H1 (cell line): ENCODE measurements around the gene PEAK1. TPM values are rescaled to one million over a fixed set of nuclear protein-coding genes. Genes with fewer than 3 reads are reported as not detected.

Source experiments
- CTCF ChIA-PET: fragments of 300-600 bp; sonication (Branson Sonifier 250); formaldehyde crosslinking; loops from one replicate; lab custom pipeline; 2021; ENCODE audit not compliant: partially characterized antibody; lab: Charles Lee
- POLR2A ChIA-PET: fragments of 300-600 bp; sonication (Branson Sonifier 250); formaldehyde crosslinking; loops from one replicate; lab custom pipeline; 2021; ENCODE audit warnings: inconsistent platforms; ENCODE audit not compliant: partially characterized antibody; lab: Charles Lee
- DNase-seq, 2 experiments: peaks; one replicate each; pipeline versions ENCODE4 v3.0.0 to v3.0.0-alpha.2; 2010 to 2022; ENCODE audit warnings: low spot score in 2 of 2, low read depth in 1 of 2, mixed read lengths in 1 of 2
- FAIRE-seq: peaks from 2 replicates; lab custom pipeline; 2011; peaks lifted over from hg19 to GRCh38; lab: Jason Lieb, UNC
- H2AFZ ChIP-seq: 2 replicates; pipeline ENCODE4 v1.8.1; 2012; ENCODE audit warnings: low read length, inconsistent platforms
- H2AK5ac ChIP-seq: 2 replicates; pipeline ENCODE4 v1.6.1; 2013; ENCODE audit warnings: low read depth, low read length
- H2BK120ac ChIP-seq: replicated peaks from 2 replicates; pipeline ENCODE3; 2013; ENCODE audit warnings: low read depth, low read length, inconsistent platforms
- H2BK12ac ChIP-seq: 2 replicates; pipeline ENCODE4 v1.6.1; 2013; ENCODE audit warnings: low read depth, low read length
- H2BK15ac ChIP-seq: 2 replicates; pipeline ENCODE4 v1.6.1; 2013; ENCODE audit warnings: low read length
- H2BK20ac ChIP-seq: 2 replicates; pipeline ENCODE4 v1.6.1; 2013; ENCODE audit warnings: low read length
- H2BK5ac ChIP-seq: 2 replicates; pipeline ENCODE4 v1.6.1; 2013; ENCODE audit warnings: low read depth, low read length
- H3K14ac ChIP-seq: 2 replicates; pipeline ENCODE4 v1.6.1; 2013; ENCODE audit warnings: inconsistent platforms; ENCODE audit not compliant: insufficient read length
- H3K18ac ChIP-seq: 2 replicates; pipeline ENCODE4 v1.6.1; 2013; ENCODE audit warnings: low read length; ENCODE audit errors: extremely low read depth
- H3K23ac ChIP-seq: 2 replicates; pipeline ENCODE4 v1.6.1; 2013; ENCODE audit warnings: inconsistent platforms; ENCODE audit not compliant: insufficient read length
- H3K23me2 ChIP-seq: 2 replicates; pipeline ENCODE4 v1.6.1; 2013; ENCODE audit warnings: low read depth, low read length
- H3K27ac ChIP-seq: 2 replicates; pipeline ENCODE4 v1.6.1; 2011; ENCODE audit warnings: low read depth, low read length, inconsistent platforms
- H3K27me3 ChIP-seq, 4 experiments: replicated peaks in 1 of 4; 1 replicate in 1 of 4; 2 replicates in 3 of 4; pipeline versions ENCODE4 v1.6.1 to v1.8.1; 2011 to 2013; ENCODE audit warnings: low read length in 3 of 4, mild to moderate bottlenecking in 3 of 4, inconsistent platforms in 2 of 4, mixed read lengths in 2 of 4, moderate library complexity in 1 of 4; ENCODE audit not compliant: control insufficient read depth in 3 of 4, insufficient read depth in 3 of 4; ENCODE audit errors: extremely low read depth in 1 of 4
- H3K36me3 ChIP-seq, 4 experiments: 2 replicates each; pipeline versions ENCODE4 v1.6.1 to v1.8.1; 2011 to 2013; ENCODE audit warnings: mild to moderate bottlenecking in 4 of 4, low read length in 3 of 4, moderate library complexity in 2 of 4, control low read depth in 1 of 4, inconsistent platforms in 1 of 4; ENCODE audit not compliant: insufficient read depth in 4 of 4, control insufficient read depth in 2 of 4
- H3K4ac ChIP-seq: replicated peaks from 2 replicates; pipeline ENCODE3; 2013; ENCODE audit warnings: low read length, low read depth, mixed read lengths, inconsistent platforms; ENCODE audit not compliant: insufficient read length
- H3K4me1 ChIP-seq, 4 experiments: replicated peaks in 1 of 4; 1 replicate in 1 of 4; 2 replicates in 3 of 4; pipeline versions ENCODE4 v1.6.1 to v1.8.1; 2011 to 2013; ENCODE audit warnings: low read length in 3 of 4, inconsistent platforms in 2 of 4, mixed read lengths in 1 of 4; ENCODE audit not compliant: insufficient read depth in 4 of 4, control insufficient read depth in 3 of 4
- H3K4me2 ChIP-seq, 2 experiments: 2 replicates each; pipeline versions ENCODE4 v1.6.1 to v1.8.1; 2011 to 2013; ENCODE audit warnings: low read depth in 2 of 2, low read length in 2 of 2, control low read depth in 1 of 2, inconsistent platforms in 1 of 2, mild to moderate bottlenecking in 1 of 2; ENCODE audit not compliant: insufficient read depth in 1 of 2
- H3K4me3 ChIP-seq, 4 experiments: fragments of 200-600, 300-600 bp in 1 of 4; sonication (generic), shearing (Covaris generic), sonication (Bioruptor Twin) in 1 of 4; 2 replicates each; pipeline versions ENCODE4 v1.5.1 to v1.8.1; 2011 to 2016; ENCODE audit warnings: low read length in 4 of 4, low read depth in 3 of 4, control low read depth in 2 of 4, inconsistent platforms in 2 of 4, mild to moderate bottlenecking in 2 of 4, mixed read lengths in 1 of 4, moderate library complexity in 1 of 4; ENCODE audit not compliant: insufficient read depth in 2 of 4; ENCODE audit errors: extremely low read depth in 1 of 4
- H3K56ac ChIP-seq: replicated peaks from 2 replicates; pipeline ENCODE3; 2013; ENCODE audit warnings: low read depth, mild to moderate bottlenecking, mixed read lengths, low read length, inconsistent platforms; ENCODE audit not compliant: insufficient read length
- H3K79me1 ChIP-seq: 2 replicates; pipeline ENCODE4 v1.6.1; 2013; ENCODE audit warnings: low read depth, low read length, control low read depth
- H3K79me2 ChIP-seq, 2 experiments: 2 replicates each; pipeline versions ENCODE4 v1.6.1 to v1.8.1; 2012 to 2013; ENCODE audit warnings: low read length in 2 of 2, mild to moderate bottlenecking in 2 of 2, inconsistent platforms in 1 of 2; ENCODE audit not compliant: insufficient read depth in 2 of 2, control insufficient read depth in 1 of 2
- H3K9ac ChIP-seq, 4 experiments: replicated peaks in 1 of 4; 1 replicate in 1 of 4; 2 replicates in 3 of 4; pipeline versions ENCODE4 v1.6.1 to v1.8.1; 2011 to 2013; ENCODE audit warnings: low read depth in 3 of 4, low read length in 3 of 4, control low read depth in 2 of 4, mild to moderate bottlenecking in 2 of 4, moderate library complexity in 2 of 4, inconsistent platforms in 1 of 4; ENCODE audit errors: extremely low read depth in 1 of 4
- H3K9me3 ChIP-seq, 2 experiments: 2 replicates each; pipeline versions ENCODE4 v1.6.1 to v1.8.1; 2012 to 2013; ENCODE audit warnings: mild to moderate bottlenecking in 2 of 2, moderate library complexity in 2 of 2, control low read depth in 1 of 2, inconsistent platforms in 1 of 2, low read depth in 1 of 2, low read length in 1 of 2, mixed read lengths in 1 of 2; ENCODE audit not compliant: insufficient read depth in 2 of 2
- H4K20me1 ChIP-seq, 2 experiments: replicated peaks in 1 of 2; 2 replicates each; pipeline versions ENCODE3 to v1.8.1; 2011 to 2013; ENCODE audit warnings: inconsistent platforms in 2 of 2, low read length in 2 of 2, mild to moderate bottlenecking in 1 of 2; ENCODE audit not compliant: insufficient read depth in 2 of 2, control insufficient read depth in 1 of 2
- H4K5ac ChIP-seq: 2 replicates; pipeline ENCODE4 v1.6.1; 2013; ENCODE audit warnings: low read length, low read depth, mixed read lengths, inconsistent platforms; ENCODE audit not compliant: insufficient read length
- H4K8ac ChIP-seq: 2 replicates; pipeline ENCODE4 v1.8.0; 2013; ENCODE audit warnings: mild to moderate bottlenecking, moderate library complexity, low read length, inconsistent platforms; ENCODE audit not compliant: insufficient read depth; ENCODE audit errors: extremely low read depth
- H4K91ac ChIP-seq: replicated peaks from 2 replicates; pipeline ENCODE3; 2013; ENCODE audit warnings: low read length, mixed read lengths, inconsistent platforms; ENCODE audit not compliant: insufficient read length
- RAD21 ChIP-seq, 2 experiments: IDR thresholded peaks in 1 of 2; conservative IDR thresholded peaks in 1 of 2; 2 replicates each; pipeline ENCODE4 v1.6.1; 2011; ENCODE audit warnings: low read depth in 2 of 2, low read length in 2 of 2, improper control_type of control experiment in 1 of 2, inconsistent platforms in 1 of 2, mild to moderate bottlenecking in 1 of 2, moderate library complexity in 1 of 2
- WGBS, 2 experiments: shearing (Covaris generic) in 1 of 2; methylation state at CpG; one replicate each; pipeline versions ENCODE4 v1.1.6 to v1.1.7; 2013 to 2015; ENCODE audit warnings: low lambda C conversion rate in 2 of 2, mixed read lengths in 2 of 2, inconsistent platforms in 1 of 2, low coverage in 1 of 2, missing lambda C conversion rate in 1 of 2; ENCODE audit not compliant: insufficient replicate concordance in 2 of 2, insufficient coverage in 1 of 2, insufficient read length in 1 of 2; ENCODE audit errors: extremely low coverage in 1 of 2, missing lambda C conversion rate in 1 of 2; 5-methylcytosine and 5-hydroxymethylcytosine counted together
- polyA plus RNA-seq, 7 experiments: library from polyadenylated mRNA; depleted of rRNA in 3 of 7; stranded (reverse) in 5 of 7; unstranded in 2 of 7; fragments of >200 nt in 5 of 7; fragments of 200-250 nt in 2 of 7; gene quantifications; 1 replicate in 5 of 7; 2 replicates in 1 of 7; 4 replicates in 1 of 7; pipeline versions ENCODE4 v1.2.1 to v1.2.3, GENCODE V29; 2011 to 2013; ENCODE audit warnings: missing spikeins in 2 of 7, mixed read lengths in 2 of 7
- total RNA-seq: library from RNA; stranded (reverse); fragmentation: NEBNext Ultra II Directional; extraction: Animal tissue kit (Norgen Biotek cat#: 25700); gene quantifications from 2 replicates; pipeline ENCODE4 v1.2.1, GENCODE V29; 2021

PEAK1 gene
- total and polyA plus RNA-seq, 2 of the 8 experiments (the other 6 are each of a cell fraction or from before 2014, with no cell fraction given), result 8.8 to 44.8 TPM

DNA sequence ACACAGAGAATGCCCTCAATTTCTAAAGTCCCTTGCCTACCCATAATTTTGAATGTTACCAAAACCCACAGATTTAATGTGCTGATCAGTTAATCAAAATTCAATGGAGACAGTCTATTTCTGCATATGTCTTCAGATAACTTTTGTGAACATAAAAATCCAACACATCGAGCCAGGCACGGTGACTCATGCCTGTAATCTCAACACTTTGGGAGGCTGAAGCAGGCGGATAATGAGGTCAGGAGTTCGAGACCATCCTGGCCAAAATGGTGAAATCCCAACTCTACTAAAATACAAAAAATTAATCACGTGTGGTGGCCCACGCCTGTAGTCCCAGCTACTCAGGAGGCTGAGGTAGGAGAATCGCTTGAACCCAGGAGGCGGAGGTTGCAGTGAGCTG is 49.3 kb downstream of the PEAK1 start:
- H3K14ac ChIP-seq, result no peak overlapping the region
- H3K4me2 ChIP-seq, result no peak overlapping the region
- H4K8ac ChIP-seq, result no peak overlapping the region
- no peaks in the 10 kb centered on the region for H3K27me3 ChIP-seq
- H3K4me1 ChIP-seq, result peaks cover 0 to 3% (median under 1%) of the 10 kb centered on the region in 4 experiments; a peak in 1 of 7 replicates
- no peak overlapping the region for H3K56ac ChIP-seq
- no peaks in the 10 kb centered on the region for H4K20me1 ChIP-seq
- no peak overlapping the region for H3K9ac ChIP-seq
- no peak overlapping the region for H2BK5ac ChIP-seq
- H3K36me3 ChIP-seq, result no peaks in the 10 kb centered on the region
- H3K23ac ChIP-seq, result no peak overlapping the region
- no peak overlapping the region for H2BK120ac ChIP-seq
- CTCF ChIA-PET, result interaction anchor here (0.7 kb wide), 1 partner anchor 194 kb away, joined by 3 read pairs; no protein-coding TSS in a partner anchor
- H2BK20ac ChIP-seq, result no peak overlapping the region
- H2AK5ac ChIP-seq, result no peak overlapping the region
- H3K79me2 ChIP-seq, result peaks cover 0 to 48% of the 10 kb centered on the region in 2 experiments; a peak in 2 of 4 replicates
- no peak for TF ChIP-seq RAD21 (IDR thresholded peaks at IDR 0.05 in 1 of 2, conservative IDR thresholded peaks at IDR 0.05 in 1 of 2; ENCODE audit: low read depth in 2 of 2, low read length in 2 of 2)
- H2BK15ac ChIP-seq, result no peak overlapping the region
- FAIRE-seq (no peak), DNase-seq (no peak)
- H3K4ac ChIP-seq, result no peak overlapping the region
- no peak overlapping the region for H4K5ac ChIP-seq
- H3K79me1 ChIP-seq, result no peaks in the 10 kb centered on the region
- H3K9me3 ChIP-seq, result no peaks in the 10 kb centered on the region
- no peak overlapping the region for H4K91ac ChIP-seq
- POLR2A ChIA-PET, result no interaction called here
- H3K27ac ChIP-seq, result no peak overlapping the region
- H3K23me2 ChIP-seq, result no peaks in the 10 kb centered on the region
- no peak overlapping the region for H3K4me3 ChIP-seq
- H3K18ac ChIP-seq, result no peak overlapping the region
- 93% methylated on average over 8 of the region's 8 CpGs; no CpG with 5 or more reads in 1 of the 2 experiments for WGBS, 2 experiments
- H2BK12ac ChIP-seq, result no peak overlapping the region
- H2AFZ ChIP-seq, result no peak overlapping the region
